ENCODE data around the gene LIN37. TPM values are rescaled to one million over a fixed set of nuclear protein-coding genes. Genes with fewer than 3 reads are reported as not detected.

LIN37 gene
- total RNA-seq, 1 experiment from 2014 or later: 5.9 TPM

DNA sequence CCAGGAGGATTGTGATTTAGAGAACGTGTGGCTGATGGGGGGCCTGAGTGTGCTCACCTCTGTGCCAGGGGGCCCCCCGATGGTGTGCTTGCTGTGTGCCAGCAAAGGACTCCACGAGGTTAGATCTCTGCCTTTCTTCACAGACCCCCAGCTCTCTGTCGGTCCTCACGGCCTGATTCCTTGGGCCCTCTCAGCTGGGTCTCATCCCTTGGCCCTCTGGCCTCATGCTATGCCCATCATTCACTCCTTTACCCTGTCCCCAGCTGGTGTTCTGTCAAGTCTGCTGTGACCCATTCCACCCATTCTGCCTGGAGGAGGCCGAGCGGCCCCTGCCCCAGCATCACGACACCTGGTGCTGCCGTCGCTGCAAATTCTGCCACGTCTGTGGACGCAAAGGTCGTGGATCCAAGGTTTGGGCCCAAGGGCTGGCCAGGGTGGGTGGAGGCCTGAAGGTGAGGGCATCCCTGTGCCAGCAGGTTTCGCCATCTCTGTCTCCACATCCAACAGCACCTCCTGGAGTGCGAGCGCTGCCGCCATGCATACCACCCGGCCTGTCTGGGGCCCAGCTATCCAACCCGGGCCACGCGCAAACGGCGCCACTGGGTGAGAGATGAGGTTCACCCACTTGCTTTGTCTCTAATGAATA is 23.0 kb upstream of the LIN37 start:
- Histone ChIP-seq H3K9ac (ENCODE audit: extremely low read depth, insufficient read length, low read length) (no peak overlapping the region), H3T11ph (ENCODE audit: low read length) (no peak overlapping the region), H3K79me1 (ENCODE audit: insufficient read depth, low read depth, low read length, poor library complexity, severe bottlenecking) (no peaks in the 10 kb centered on the region), H2AK5ac (ENCODE audit: insufficient read length, low read length) (no peak overlapping the region), H2AFZ (ENCODE audit: low read length) (no peak overlapping the region), H2BK15ac (ENCODE audit: low read depth, low read length) (no peak overlapping the region), H4K8ac (replicated peaks; ENCODE audit: insufficient read length, low read depth, low read length) (no peak overlapping the region), H3K4me1 (ENCODE audit: insufficient read depth, low read length) (no peaks in the 10 kb centered on the region), H3K23me2 (ENCODE audit: insufficient read length, low read depth, low read length, poor library complexity, severe bottlenecking) (no peaks in the 10 kb centered on the region), H3K9me3 (ENCODE audit: control insufficient read depth, low read depth, low read length) (no peaks in the 10 kb centered on the region), H3K4me2 (ENCODE audit: insufficient read depth, insufficient read length, low read length) (no peak overlapping the region), H2BK12ac (ENCODE audit: insufficient read length, low read depth, low read length) (no peak overlapping the region), H3K79me2 (ENCODE audit: insufficient read depth, low read length) (no peaks in the 10 kb centered on the region), H2BK120ac (ENCODE audit: low read depth, low read length, poor library complexity, severe bottlenecking) (no peak overlapping the region), H3K27ac (ENCODE audit: insufficient read length, low read depth, low read length) (no peak overlapping the region), H3K27me3 (ENCODE audit: insufficient read depth, low read length) (no peaks in the 10 kb centered on the region), H4K20me1 (ENCODE audit: control insufficient read depth, insufficient read depth, insufficient read length) (no peaks in the 10 kb centered on the region), H3K56ac (ENCODE audit: insufficient read length, low read depth, low read length) (no peak overlapping the region), H3K23ac (ENCODE audit: insufficient read length, low read depth, low read length) (no peak overlapping the region), H4K91ac (ENCODE audit: insufficient read length, low read depth, low read length) (no peak overlapping the region), H3K14ac (ENCODE audit: insufficient read depth, low read length) (no peak overlapping the region), H3K18ac (ENCODE audit: insufficient read length, low read depth, low read length) (no peak overlapping the region), H2BK20ac (ENCODE audit: low read depth, low read length, poor library complexity, severe bottlenecking) (no peak overlapping the region), H3K4ac (ENCODE audit: low read depth, low read length) (no peak overlapping the region), H4K5ac (ENCODE audit: insufficient read length, low read depth, low read length) (no peak overlapping the region), H2BK5ac (ENCODE audit: insufficient read length, low read length) (no peak overlapping the region)
- no peaks in the 10 kb centered on the region for H3K4me1 Mint-ChIP-seq
- TF ChIP-seq CTCF (conservative IDR thresholded peaks at IDR 0.05): no peak
- H3K4me3 Mint-ChIP-seq: no peak overlapping the region
- H3K36me3 Mint-ChIP-seq (ENCODE audit: insufficient read depth in 1 of 3, low read depth in 3 of 3): peaks cover 62 to 92% (median 89%) of the 10 kb centered on the region in 3 experiments
- H3K27ac Mint-ChIP-seq: no peak overlapping the region
- WGBS (ENCODE audit: extremely low coverage, insufficient read length, low lambda C conversion rate): no CpG with 5 or more reads among the region's 23 CpGs
- H3K9me3 Mint-ChIP-seq: no peaks in the 10 kb centered on the region
- no peaks in the 10 kb centered on the region; the same call in 1 of the 2 replicates for H3K27me3 Mint-ChIP-seq (ENCODE audit: low read depth)
- DNase-seq: no peak

Data from H9 (cell line).